GM18508 (cell line): ENCODE measurements around the gene BCKDK.
"Not testable (repeated sequence)": the region's sequence is repeated elsewhere in the genome, so short reads cannot be mapped to it uniquely, and the experiment has no call there.

Experiments
- ATAC-seq: cut with Tn5 transposase; IDR thresholded peaks from one replicate; pipeline ENCODE4 v1.9.1; 2021; ENCODE audit warnings: moderate number of reproducible peaks; ENCODE audit not compliant: insufficient read depth, unreplicated experiment

Gene BCKDK

DNA sequence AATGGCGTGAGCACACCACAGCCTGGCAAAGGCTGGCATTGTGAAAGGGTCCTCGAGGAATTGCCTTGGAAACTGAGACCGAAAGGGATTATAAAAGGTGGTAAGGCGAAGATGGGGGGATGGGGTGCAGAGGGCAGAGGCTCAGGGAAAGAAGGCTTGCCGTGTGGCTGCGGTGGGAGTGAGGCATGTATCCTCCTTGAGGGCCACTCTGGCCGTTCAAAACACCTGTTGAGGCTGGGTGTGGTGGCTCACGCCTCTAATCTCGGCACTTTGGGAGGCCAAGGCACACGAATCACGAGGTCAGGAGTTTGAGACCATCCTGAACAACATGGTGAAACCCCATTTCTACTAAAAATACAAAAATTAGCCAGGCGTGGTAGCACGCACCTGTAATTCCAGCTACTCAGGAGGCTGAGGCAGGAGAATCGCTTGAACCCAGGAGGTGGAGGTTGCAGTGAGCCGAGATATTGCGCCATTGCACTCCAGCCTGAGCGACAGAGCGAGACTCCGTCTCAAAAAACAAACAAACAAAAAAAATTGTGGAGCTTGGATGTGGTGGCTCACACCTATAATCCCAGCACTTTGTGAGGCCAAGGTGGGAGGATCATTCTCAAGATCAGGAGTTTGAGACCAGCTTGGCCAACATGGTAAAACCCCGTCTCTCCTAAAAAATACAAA, 28.8 kb downstream of the BCKDK start:
- not testable (repeated sequence) for ATAC-seq

DNA sequence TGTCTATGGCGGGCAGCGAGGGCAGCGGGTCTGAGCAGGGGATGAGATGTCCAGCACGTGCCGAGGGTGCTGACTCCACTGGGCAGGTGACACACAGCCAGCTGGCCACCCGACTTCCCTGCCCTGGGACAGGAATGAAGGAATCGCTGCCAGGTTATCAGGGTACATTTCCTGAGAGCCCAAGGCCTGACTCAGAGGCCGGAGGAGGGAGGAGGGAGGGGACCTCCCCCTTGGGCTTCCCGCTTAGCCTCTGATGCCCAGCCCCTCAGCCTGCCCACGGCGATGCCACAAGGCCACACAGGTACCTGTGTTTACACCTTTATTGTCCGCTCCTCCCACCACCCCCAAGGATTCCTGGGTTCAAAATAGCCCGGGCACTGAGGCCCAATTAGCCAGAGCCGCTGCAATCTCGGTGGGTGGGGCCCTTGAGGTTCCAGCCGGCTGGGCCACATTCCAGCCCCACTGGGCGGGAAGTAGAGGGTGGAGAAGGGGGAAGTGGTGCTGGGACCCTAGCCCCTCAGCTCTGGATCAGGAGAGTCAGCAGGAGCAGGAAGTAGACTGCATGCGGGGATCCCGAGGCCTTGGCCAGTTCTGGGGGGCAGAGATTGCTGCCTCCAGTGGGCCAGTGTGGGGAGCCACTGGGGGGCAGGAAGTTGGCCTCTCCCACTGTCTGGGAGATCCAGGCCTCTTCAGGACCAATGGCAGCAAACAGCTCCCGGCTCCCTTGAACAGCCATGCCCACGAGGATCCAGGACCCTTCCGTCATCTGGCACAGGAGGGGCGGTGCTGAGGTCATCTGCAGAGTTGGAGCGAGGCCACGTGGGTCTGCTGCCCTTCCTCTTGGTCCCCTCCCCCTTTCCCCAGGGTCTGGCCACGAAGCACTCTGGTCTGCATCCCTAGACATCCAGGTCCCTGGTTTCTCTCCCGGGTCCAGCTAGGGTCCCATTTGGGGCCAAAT, 30.7 kb downstream of the BCKDK start:
- no peak for ATAC-seq

DNA sequence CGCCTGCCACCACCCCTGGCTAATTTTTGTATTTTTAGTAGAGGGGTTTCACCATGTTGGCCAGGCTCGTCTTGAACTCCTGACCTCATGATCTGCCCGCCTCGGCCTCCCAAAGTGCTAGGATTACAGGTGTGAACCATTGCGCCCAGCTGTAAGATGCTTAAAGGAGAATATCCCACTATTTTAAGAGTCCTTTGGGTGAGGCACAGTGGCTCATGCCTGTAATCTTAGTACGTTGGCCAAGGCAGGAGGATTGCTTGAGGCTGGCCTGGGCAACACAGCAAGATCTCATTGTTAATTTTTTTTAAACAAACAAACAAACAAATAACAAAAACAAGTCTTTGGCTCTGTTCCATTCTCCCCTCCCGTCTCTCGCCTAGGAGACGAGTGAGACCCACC, 32.9 kb downstream of the BCKDK start:
- ATAC-seq = not testable (repeated sequence)

- ATAC-seq = no peak
These were observed 33.4 kb downstream of the BCKDK start for GRCh38 chr16:31141489-31142108.

GRCh38 chr16:31142109-31143010, 34.2 kb downstream of the BCKDK start:
- peak; percentile 58 for ATAC-seq

GRCh38 chr16:31143011-31143693, 35.0 kb downstream of the BCKDK start:
- ATAC-seq = no peak

GRCh38 chr16:31143694-31144148, 35.5 kb downstream of the BCKDK start:
- ATAC-seq = no peak

- not testable (repeated sequence) for ATAC-seq
These were observed 36.2 kb downstream of the BCKDK start for GRCh38 chr16:31144418-31144817.

DNA sequence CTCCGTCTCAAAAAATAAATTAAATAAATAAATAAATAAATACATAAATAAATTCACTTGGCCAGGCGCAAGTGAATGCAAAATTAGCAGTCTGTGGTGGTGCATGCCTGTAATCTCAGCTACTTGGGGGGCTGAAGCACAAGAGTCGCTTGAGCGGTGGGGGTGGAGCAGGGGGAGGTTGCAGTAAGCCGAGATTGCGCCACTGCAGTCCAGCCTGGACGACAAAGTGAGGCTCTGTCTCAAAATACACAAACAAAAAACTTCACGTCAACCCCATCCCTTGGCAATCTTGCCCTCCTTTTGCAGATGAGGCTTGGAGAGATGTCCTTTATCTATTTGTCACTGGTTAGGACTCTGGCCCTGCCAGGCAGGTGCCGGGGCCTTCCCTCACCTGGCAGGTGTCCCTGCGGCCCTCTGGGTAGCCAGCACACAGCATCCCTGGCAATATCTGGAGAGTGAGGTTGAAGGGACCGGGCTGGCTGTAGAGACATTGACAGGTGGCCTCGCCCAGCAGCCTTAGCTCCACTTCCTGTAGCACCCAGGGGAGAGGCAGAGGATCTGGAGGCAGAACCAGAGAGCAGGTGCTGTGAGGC, 37.3 kb downstream of the BCKDK start:
- no peak for ATAC-seq

GRCh38 chr16:31147574-31147973, 39.4 kb downstream of the BCKDK start:
- no peak for ATAC-seq

DNA sequence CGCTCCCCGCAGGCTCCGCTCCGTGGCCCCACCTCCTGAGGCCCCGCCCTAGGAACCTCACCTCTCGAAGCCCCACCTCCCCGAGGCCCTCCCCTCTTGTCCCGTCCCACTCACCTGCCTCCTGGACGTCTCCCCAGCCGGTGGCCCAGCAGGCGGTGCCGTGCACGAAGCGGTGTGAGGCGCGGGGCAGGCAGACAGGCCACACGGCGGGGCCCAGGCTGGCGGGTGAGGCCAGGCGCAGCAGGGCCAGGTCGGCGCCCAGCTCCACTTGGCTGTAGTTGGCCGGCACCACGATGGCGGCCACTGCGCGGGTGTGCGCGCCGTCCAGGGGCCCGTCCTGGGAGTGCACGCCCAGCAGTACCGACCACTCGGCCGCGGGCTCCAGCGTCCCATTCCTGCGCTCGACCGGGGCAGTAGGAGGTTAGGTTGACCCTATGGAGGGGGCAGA, 40.1 kb downstream of the BCKDK start:
- ATAC-seq = no peak

DNA sequence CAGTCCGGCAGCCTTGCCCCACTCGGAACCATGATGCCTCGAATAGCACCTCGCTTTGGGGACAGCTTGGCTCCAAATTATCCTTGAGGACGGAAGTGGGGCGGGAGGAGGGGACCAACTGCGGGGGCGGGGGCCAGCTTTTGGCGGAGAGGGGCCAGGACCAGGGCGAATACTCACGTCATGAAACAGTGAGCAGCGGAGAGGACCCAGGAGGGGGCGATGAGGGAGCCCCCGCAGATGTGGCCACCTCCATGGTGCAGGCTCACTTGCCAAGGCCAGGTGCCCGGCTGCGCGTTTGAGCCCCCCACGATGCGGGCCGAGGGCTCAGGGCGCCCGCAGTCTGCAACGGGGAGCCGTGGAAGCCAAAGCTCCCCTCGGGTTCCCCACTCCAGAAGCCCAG, 40.7 kb downstream of the BCKDK start:
- ATAC-seq = no peak

DNA sequence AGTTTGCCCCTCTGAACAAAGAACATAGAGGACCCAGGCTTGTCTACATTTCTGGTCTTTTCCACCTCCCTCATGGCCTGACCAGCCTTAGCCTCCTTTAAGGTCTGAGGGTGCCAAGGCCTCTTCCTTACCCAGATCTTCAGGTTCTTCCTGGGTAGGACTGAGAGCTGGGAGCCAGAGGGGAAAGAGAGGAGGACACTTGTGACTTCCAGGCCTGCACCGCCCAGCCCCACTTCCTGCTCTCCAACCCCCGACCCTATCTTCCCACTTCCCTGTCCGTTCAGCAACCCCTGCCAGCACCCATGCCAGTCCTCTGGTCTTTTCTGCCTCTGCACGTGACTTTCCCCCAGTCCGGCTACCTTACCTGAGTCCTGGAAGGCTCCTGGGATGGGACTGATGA, 41.1 kb downstream of the BCKDK start:
- no peak for ATAC-seq

DNA sequence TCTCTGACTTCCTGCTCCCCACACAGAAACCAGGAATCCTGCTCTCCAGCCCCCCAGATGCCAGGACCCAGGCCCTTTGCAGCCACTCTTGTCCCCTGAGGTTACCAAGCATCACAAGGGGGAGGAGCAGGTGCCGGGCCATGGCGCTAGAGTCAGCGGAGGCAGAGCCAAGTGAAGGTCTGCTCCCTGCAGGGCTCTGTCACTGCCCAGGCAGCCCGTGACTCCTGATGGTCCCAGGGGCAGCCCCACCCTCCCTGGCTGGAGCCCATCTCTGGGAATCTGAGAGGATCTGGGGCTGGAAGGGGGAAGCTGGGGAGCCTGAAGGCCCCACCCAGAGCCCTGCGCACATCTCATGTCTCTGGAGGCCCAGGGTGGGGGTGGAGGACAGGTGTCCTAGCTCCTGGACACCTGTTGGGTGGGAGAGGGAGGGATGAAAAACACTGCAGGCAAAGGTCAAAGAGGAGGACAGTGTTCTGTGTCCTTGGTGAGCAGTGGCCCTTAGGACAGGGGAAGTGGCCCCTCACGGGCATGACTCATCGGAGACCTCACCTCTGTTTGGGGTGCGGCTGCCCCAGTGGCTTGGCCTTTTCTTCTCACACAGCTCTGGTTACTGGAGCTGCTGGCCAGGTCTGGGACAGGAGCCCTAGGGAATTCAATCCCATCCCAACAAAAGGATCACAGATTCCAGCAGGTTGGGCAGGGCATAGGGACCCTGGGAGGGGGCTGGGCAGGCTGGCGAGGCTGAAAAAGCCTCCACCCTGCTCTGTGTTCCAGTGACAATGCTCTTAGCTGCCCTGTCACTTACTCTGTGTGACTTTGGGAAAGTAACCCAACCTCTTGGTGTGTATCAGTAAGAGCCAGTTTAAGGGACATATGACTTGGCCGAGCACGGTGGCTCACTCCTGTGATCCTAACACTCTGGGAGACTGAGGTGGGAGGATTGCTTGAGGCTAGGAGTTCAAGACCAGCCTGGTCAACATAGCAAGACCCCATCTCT, 42.0 kb downstream of the BCKDK start, which contains the start of gene PRSS36:
PRSS36 (minus strand) TSS at position 173 of the 997 bp plus-strand sequence; CDS start at position 142, 31 bp downstream.
- ATAC-seq = no peak

DNA sequence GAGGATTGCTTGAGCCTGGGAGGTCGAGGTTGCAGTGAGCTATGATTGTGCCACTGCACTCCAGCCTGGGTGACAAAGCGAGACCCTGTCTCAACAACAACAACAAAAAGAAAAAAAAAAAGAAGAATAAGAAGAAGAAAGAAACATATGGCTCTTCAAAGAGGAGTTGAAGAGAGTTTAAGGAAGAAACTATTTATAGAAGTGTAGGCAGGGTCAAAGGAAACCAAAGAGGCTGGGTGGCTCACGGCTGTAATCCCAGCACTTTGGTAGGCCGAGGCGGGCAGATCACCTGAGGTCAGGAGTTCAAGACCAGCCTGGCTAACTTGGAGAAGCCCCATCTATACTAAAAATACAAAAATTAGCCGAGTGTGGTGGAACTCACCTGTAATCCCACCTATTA, 42.8 kb downstream of the BCKDK start:
- not testable (repeated sequence) for ATAC-seq

DNA sequence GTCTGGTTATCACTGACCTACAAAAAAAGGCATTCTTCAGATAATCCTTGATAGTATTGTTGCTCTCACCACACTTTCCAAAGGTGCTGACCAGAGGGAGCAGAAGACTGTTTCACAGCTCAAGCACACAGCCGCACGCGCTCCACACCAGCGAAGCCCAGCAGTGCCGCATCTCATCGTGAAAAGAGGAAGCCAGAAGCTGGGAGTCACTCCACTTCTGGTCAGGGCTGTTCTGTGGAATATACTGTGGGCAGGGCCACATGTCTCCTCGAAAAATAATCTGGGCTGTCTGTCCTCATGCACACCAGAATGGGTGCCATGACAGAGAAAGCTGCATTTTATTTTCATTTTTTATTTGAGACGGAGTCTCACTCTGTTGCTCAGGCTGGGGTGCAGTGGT, 49.0 kb downstream of the BCKDK start:
- no peak for ATAC-seq
